Neural progenitor cell (in vitro differentiated cells): Measurements from ENCODE around the gene STPG3. TPM values are rescaled to one million over a fixed set of nuclear protein-coding genes. Genes with fewer than 3 reads are reported as not detected.
A peak's percentile ranks its signal among the peaks of the same experiment; 100 is the strongest.

ENCODE experiments used
- DNase-seq: peaks from one replicate; pipeline ENCODE4 v3.0.0-alpha.2; 2016; ENCODE audit warnings: low spot score
- H2AFZ ChIP-seq: fragments of 200-600 bp; sonication (generic); replicated peaks from 2 replicates; pipeline ENCODE4 v1.6.1; 2016; ENCODE audit warnings: antibody characterized with exemption
- H3F3A ChIP-seq: fragments of 200-600 bp; sonication (generic); 2 replicates; pipeline ENCODE4 v1.6.1; 2016; ENCODE audit warnings: antibody characterized with exemption, low read depth
- H3K27ac ChIP-seq: fragments of 200-600 bp; sonication (generic); 2 replicates; pipeline ENCODE4 v1.5.1; 2016; ENCODE audit warnings: mild to moderate bottlenecking
- H3K27me3 ChIP-seq: fragments of 200-600 bp; sonication (generic); 2 replicates; pipeline ENCODE4 v1.6.1; 2016; ENCODE audit warnings: mild to moderate bottlenecking, moderate library complexity
- H3K36me3 ChIP-seq: fragments of 200-600 bp; sonication (generic); 2 replicates; pipeline ENCODE4 v1.5.1; 2016
- H3K4me1 ChIP-seq: fragments of 200-600 bp; sonication (generic); 2 replicates; pipeline ENCODE4 v1.6.1; 2016; ENCODE audit warnings: mixed run types
- H3K4me2 ChIP-seq: fragments of 200-600 bp; sonication (generic); 2 replicates; pipeline ENCODE4 v1.6.1; 2016
- H3K4me3 ChIP-seq: fragments of 200-600 bp; sonication (generic); 2 replicates; pipeline ENCODE4 v1.5.1; 2016
- H3K79me2 ChIP-seq: fragments of 200-600 bp; sonication (generic); 2 replicates; pipeline ENCODE4 v1.6.1; 2016; ENCODE audit warnings: low read depth
- H3K9ac ChIP-seq: fragments of 200-600 bp; sonication (generic); 2 replicates; pipeline ENCODE4 v1.6.1; 2016
- H3K9me3 ChIP-seq: fragments of 200-600 bp; sonication (generic); 2 replicates; pipeline ENCODE4 v1.5.1; 2016; ENCODE audit warnings: low read depth
- H4K20me1 ChIP-seq: fragments of 200-600 bp; sonication (generic); 2 replicates; pipeline ENCODE4 v1.6.1; 2016; ENCODE audit warnings: low read depth
- H3K27ac Mint-ChIP-seq: 3 replicates; pipeline ENCODE4 v1.8.0; 2021; ENCODE audit warnings: mixed read lengths
- H3K27me3 Mint-ChIP-seq: 2 replicates; pipeline ENCODE4 v1.8.0; 2022; ENCODE audit warnings: low read depth, mild to moderate bottlenecking, inconsistent platforms, moderate library complexity, mixed read lengths; ENCODE audit not compliant: insufficient read depth
- H3K36me3 Mint-ChIP-seq: 3 replicates; pipeline ENCODE4 v1.8.0; 2021; ENCODE audit warnings: mixed read lengths
- H3K4me1 Mint-ChIP-seq: 3 replicates; pipeline ENCODE4 v1.8.0; 2021; ENCODE audit warnings: mixed read lengths
- H3K4me3 Mint-ChIP-seq: 3 replicates; pipeline ENCODE4 v1.8.0; 2021; ENCODE audit warnings: mild to moderate bottlenecking, moderate library complexity, mixed read lengths
- H3K9me3 Mint-ChIP-seq: 3 replicates; pipeline ENCODE4 v1.8.0; 2020; ENCODE audit warnings: mixed read lengths
- EZH2 ChIP-seq: fragments of 200-600 bp; sonication (generic); IDR thresholded peaks from 2 replicates; pipeline ENCODE4 v1.6.1; 2017; ENCODE audit warnings: antibody characterized with exemption, mild to moderate bottlenecking, moderate library complexity
- EZH2phosphoT487 ChIP-seq: fragments of 200-600 bp; sonication (generic); IDR thresholded peaks from 2 replicates; pipeline ENCODE4 v1.6.1; 2017; ENCODE audit warnings: antibody characterized with exemption
- total RNA-seq: library from RNA; depleted of rRNA; stranded (reverse); fragments of >200 nt; gene quantifications from 2 replicates; pipeline ENCODE4 v1.2.3, GENCODE V29; 2015; ENCODE audit warnings: low replicate concordance
- TF ChIP-seq, protein P1 (sequence below): fragments of 200-600 bp; sonication (generic); IDR thresholded peaks from 2 replicates; pipeline ENCODE4 v1.5.1; 2017; ENCODE audit warnings: antibody characterized with exemption, mild to moderate bottlenecking

The STPG3 gene
- total RNA-seq, 1 donor from 2014 or later, result not detected

DNA sequence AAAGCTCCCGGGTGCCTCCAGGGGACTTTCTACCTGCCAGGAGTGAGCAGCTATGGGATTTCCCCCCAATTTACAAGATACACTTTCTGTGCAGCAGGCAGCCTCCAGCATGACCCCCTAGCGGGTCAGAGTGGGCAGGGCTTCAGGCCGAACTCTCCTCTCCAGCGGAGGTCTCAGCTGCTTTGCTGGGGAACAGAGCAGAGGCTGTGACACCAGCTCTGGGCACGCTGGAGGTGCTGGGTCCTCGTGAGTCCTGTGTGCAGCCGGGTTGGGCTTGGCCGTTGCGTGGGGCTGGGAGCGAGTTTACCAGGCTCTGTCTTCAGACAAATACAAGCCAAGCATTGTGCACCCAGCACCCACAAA is 48.1 kb downstream of the STPG3 start:
- H3K27ac ChIP-seq, result no peak overlapping the region

DNA sequence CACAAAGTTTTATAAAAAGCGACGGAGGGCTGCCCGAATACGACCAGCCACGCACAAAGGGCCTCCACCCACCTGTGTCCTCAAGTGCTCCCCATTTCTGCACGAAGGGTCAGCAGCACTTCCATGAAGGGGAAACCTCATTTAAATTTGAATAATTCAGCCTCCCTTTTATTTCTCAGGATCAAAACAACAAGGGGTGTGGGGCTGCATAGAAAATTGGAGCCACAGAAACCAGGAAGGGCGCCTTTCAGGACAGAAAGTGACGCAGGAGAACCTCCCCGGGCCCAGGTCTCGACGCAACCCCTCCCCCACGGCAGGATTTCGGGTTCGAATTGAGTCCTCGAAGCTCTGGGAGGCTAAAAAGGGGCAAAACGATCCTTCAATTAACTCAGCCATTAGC is 48.9 kb downstream of the STPG3 start:
- peaks cover 57% of the 10 kb centered on the region for H3K4me1 ChIP-seq
- peaks cover 9% of the 10 kb centered on the region for H3K27me3 Mint-ChIP-seq
- no peaks in the 10 kb centered on the region for H3K9me3 Mint-ChIP-seq
- peak overlapping the region; percentile 81 for H3K27ac Mint-ChIP-seq
- H3K9ac ChIP-seq, result no peak overlapping the region
- H3F3A ChIP-seq, result peaks cover 71% of the 10 kb centered on the region
- H3K36me3 Mint-ChIP-seq, result peaks cover 3% of the 10 kb centered on the region
- no peaks in the 10 kb centered on the region for H3K9me3 ChIP-seq
- peaks cover 56% of the 10 kb centered on the region for H3K27me3 ChIP-seq
- H2AFZ ChIP-seq, result no peak overlapping the region
- H3K4me1 Mint-ChIP-seq, result peaks cover 45% of the 10 kb centered on the region
- no peak overlapping the region for H3K27ac ChIP-seq
- peaks cover 18% of the 10 kb centered on the region for H3K79me2 ChIP-seq
- DNase-seq, result peak; percentile 59
- TF ChIP-seq EZH2, result no peak
- peak overlapping the region; percentile 99 for H3K4me2 ChIP-seq
- no peaks in the 10 kb centered on the region for H3K36me3 ChIP-seq
- peak overlapping the region; percentile 98 for H3K4me3 Mint-ChIP-seq
- H4K20me1 ChIP-seq, result peaks cover 50% of the 10 kb centered on the region
- H3K4me3 ChIP-seq, result peak overlapping the region; percentile 83

More for the DNA sequence above, 48.1 kb downstream of the STPG3 start:
- Mint-ChIP-seq H3K36me3 (peaks cover 3% of the 10 kb centered on the region), H3K4me1 (peaks cover 46% of the 10 kb centered on the region), H3K27me3 (peaks cover 10% of the 10 kb centered on the region), H3K4me3 (peak overlapping the region; percentile 80), H3K9me3 (peaks cover 2% of the 10 kb centered on the region), H3K27ac (no peak overlapping the region)
- H3K27me3 ChIP-seq, result peaks cover 63% of the 10 kb centered on the region
- H3K9ac ChIP-seq, result no peak overlapping the region
- no peaks in the 10 kb centered on the region for H3K36me3 ChIP-seq
- no peaks in the 10 kb centered on the region for H3K9me3 ChIP-seq
- DNase-seq, result peak; percentile 74
- H3K4me2 ChIP-seq, result peak overlapping the region; percentile 99
- TF ChIP-seq, protein P1, sequence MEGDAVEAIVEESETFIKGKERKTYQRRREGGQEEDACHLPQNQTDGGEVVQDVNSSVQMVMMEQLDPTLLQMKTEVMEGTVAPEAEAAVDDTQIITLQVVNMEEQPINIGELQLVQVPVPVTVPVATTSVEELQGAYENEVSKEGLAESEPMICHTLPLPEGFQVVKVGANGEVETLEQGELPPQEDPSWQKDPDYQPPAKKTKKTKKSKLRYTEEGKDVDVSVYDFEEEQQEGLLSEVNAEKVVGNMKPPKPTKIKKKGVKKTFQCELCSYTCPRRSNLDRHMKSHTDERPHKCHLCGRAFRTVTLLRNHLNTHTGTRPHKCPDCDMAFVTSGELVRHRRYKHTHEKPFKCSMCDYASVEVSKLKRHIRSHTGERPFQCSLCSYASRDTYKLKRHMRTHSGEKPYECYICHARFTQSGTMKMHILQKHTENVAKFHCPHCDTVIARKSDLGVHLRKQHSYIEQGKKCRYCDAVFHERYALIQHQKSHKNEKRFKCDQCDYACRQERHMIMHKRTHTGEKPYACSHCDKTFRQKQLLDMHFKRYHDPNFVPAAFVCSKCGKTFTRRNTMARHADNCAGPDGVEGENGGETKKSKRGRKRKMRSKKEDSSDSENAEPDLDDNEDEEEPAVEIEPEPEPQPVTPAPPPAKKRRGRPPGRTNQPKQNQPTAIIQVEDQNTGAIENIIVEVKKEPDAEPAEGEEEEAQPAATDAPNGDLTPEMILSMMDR, result peak; percentile 4
- no peak for TF ChIP-seq EZH2
- peaks cover 48% of the 10 kb centered on the region for H4K20me1 ChIP-seq
- peaks cover 49% of the 10 kb centered on the region for H3K4me1 ChIP-seq
- H3K79me2 ChIP-seq, result peaks cover 18% of the 10 kb centered on the region
- peaks cover 76% of the 10 kb centered on the region for H3F3A ChIP-seq
- no peak overlapping the region for H2AFZ ChIP-seq
- H3K4me3 ChIP-seq, result peak overlapping the region; percentile 83

DNA sequence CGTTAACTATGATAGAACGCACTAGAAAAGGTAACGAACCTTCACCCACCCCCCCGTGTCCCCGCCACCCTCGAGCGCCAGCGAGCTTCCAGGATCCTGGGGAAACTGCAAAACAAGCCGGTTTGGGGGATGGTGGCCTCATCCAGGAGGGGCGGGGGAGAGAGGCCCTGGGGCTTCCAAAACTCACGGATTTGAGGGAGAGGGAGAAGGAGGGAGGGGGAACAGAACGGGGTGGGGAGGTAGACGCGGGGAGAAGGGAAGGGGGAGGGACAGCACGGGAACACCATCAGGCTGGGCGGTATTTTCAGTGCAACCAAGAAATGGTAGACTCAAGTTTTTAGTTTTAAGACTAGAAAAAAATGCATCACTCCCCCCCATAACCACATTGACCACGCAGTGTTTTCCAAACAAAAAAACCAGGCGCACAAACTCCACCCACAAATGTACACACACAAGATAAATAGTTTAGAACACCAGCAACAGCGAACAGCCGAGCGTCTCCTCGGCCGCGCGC is 49.5 kb downstream of the STPG3 start:
- Mint-ChIP-seq H3K36me3 (peaks cover 3% of the 10 kb centered on the region), H3K4me3 (peak overlapping the region; percentile 98), H3K27ac (no peak overlapping the region), H3K27me3 (peaks cover 9% of the 10 kb centered on the region), H3K4me1 (peaks cover 51% of the 10 kb centered on the region), H3K9me3 (no peaks in the 10 kb centered on the region)
- DNase-seq, result peak; percentile 90
- H3K4me1 ChIP-seq, result peaks cover 63% of the 10 kb centered on the region
- peak overlapping the region; percentile 83 for H3K4me3 ChIP-seq
- H3K36me3 ChIP-seq, result no peaks in the 10 kb centered on the region
- H3F3A ChIP-seq, result peaks cover 75% of the 10 kb centered on the region
- H3K9ac ChIP-seq, result peak overlapping the region; percentile 28
- H4K20me1 ChIP-seq, result peaks cover 50% of the 10 kb centered on the region
- no peaks in the 10 kb centered on the region for H3K9me3 ChIP-seq
- TF ChIP-seq EZH2, result peak; percentile 32
- TF ChIP-seq EZH2phosphoT487, result no peak
- TF ChIP-seq, protein P1, result no peak
- H3K4me2 ChIP-seq, result peak overlapping the region; percentile 99
- no peak overlapping the region for H2AFZ ChIP-seq
- H3K27ac ChIP-seq, result no peak overlapping the region
- peaks cover 50% of the 10 kb centered on the region for H3K27me3 ChIP-seq
- peaks cover 18% of the 10 kb centered on the region for H3K79me2 ChIP-seq

DNA sequence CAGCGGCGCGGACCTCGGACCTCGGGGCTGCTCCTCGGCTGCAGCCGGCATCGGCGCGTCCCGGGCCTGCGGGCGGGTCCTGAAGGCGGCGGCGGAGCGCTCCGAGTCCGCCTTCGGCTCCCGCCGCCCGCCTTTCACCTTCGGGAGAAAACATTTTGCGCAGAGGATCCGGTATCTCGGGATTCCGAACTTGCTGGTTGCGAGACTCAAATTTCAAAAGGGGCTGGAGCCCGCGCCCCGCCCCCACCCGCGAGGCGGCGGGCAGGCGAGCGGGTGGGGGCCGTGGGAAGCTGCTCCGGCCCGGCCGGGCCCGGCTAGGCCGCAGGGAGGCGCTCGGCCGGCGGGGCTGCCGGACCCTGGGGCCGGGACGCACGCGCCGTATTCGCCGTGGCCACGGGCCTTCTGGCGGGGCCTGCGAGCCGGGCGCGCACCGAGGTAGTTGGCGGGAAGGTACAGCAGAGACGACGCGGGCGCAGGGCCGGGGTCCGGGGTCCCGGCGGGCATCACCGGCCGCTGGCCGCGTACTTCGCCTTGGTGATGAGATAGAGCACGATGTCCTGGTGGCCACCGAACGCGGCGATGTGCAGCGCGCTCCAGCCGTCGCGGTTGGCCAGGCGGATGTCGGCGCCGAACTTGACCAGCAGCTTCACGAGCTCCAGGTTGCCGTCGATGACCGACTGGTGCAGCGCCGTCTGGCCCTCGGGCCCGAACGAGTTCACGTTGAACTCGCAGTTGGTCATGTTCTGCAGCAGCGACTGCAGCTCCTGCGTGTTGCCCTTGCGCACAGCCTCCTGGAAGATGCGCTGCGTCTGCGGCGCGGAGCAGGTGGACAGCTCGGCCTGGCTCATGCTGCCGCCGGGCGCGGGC is 50.2 kb downstream of the STPG3 start:
- peak; percentile 91 for DNase-seq
- H3K4me3 ChIP-seq, result peak overlapping the region; percentile 83
- peaks cover 75% of the 10 kb centered on the region for H3F3A ChIP-seq
- Mint-ChIP-seq H3K4me1 (peaks cover 49% of the 10 kb centered on the region), H3K4me3 (peak overlapping the region; percentile 98), H3K9me3 (no peaks in the 10 kb centered on the region), H3K27me3 (peaks cover 9% of the 10 kb centered on the region), H3K27ac (no peak overlapping the region), H3K36me3 (peaks cover 3% of the 10 kb centered on the region)
- peaks cover 44% of the 10 kb centered on the region for H3K27me3 ChIP-seq
- H3K9me3 ChIP-seq, result no peaks in the 10 kb centered on the region
- H4K20me1 ChIP-seq, result peaks cover 50% of the 10 kb centered on the region
- no peaks in the 10 kb centered on the region for H3K36me3 ChIP-seq
- H3K79me2 ChIP-seq, result peaks cover 18% of the 10 kb centered on the region
- peak overlapping the region; percentile 28 for H3K9ac ChIP-seq
- no peak overlapping the region for H3K27ac ChIP-seq
- H3K4me2 ChIP-seq, result peak overlapping the region; percentile 99
- TF ChIP-seq, protein P1, result peak; percentile 50
- no peak for TF ChIP-seq EZH2phosphoT487
- TF ChIP-seq EZH2, result peak; percentile 36
- H3K4me1 ChIP-seq, result peaks cover 68% of the 10 kb centered on the region
- no peak overlapping the region for H2AFZ ChIP-seq
